Body of pancreas (tissue), 4 donors: ENCODE data around the gene CHRNG.

Experiments
- CTCF ChIP-seq, 7 experiments: fragments of 450-650 bp in 4 of 7; fragments of 200-600 bp in 3 of 7; sonication (generic) in 3 of 7; IDR thresholded peaks; one replicate each; pipeline ENCODE4 v1.5.1; 2016 to 2019; ENCODE audit warnings: antibody characterized with exemption in 7 of 7
- POLR2A ChIP-seq, 3 donors: fragments of 450-650 bp; IDR thresholded peaks; one replicate each; pipeline ENCODE4 v1.6.1; 2016; ENCODE audit warnings: antibody characterized with exemption in 3 of 3, mild to moderate bottlenecking in 2 of 3

GRCh38 chr2:232518844-232519243 is 20.6 kb upstream of the CHRNG start:
- TF ChIP-seq CTCF (IDR thresholded peaks at IDR 0.05) (no peak), POLR2A (IDR thresholded peaks at IDR 0.05) (no peak)
